ENCODE results near the gene LRRC34. TPM values are rescaled to one million over a fixed set of nuclear protein-coding genes. Genes with fewer than 3 reads are reported as not detected.

The LRRC34 gene
- total RNA-seq, 2 donors from 2014 or later: 2.9 to 3.3 TPM

GRCh38 chr3:169790687-169791429, 21.8 kb downstream of the LRRC34 start:
- no peaks in the 10 kb centered on the region for H3K4me1 ChIP-seq
- no peaks in the 10 kb centered on the region for H3K9me3 ChIP-seq
- peaks cover 18% of the 10 kb centered on the region for H3K36me3 ChIP-seq
- no peaks in the 10 kb centered on the region for H3K27me3 ChIP-seq
- no peak overlapping the region for H3K4me3 ChIP-seq
- TF ChIP-seq, protein P1, sequence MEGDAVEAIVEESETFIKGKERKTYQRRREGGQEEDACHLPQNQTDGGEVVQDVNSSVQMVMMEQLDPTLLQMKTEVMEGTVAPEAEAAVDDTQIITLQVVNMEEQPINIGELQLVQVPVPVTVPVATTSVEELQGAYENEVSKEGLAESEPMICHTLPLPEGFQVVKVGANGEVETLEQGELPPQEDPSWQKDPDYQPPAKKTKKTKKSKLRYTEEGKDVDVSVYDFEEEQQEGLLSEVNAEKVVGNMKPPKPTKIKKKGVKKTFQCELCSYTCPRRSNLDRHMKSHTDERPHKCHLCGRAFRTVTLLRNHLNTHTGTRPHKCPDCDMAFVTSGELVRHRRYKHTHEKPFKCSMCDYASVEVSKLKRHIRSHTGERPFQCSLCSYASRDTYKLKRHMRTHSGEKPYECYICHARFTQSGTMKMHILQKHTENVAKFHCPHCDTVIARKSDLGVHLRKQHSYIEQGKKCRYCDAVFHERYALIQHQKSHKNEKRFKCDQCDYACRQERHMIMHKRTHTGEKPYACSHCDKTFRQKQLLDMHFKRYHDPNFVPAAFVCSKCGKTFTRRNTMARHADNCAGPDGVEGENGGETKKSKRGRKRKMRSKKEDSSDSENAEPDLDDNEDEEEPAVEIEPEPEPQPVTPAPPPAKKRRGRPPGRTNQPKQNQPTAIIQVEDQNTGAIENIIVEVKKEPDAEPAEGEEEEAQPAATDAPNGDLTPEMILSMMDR (IDR thresholded peaks at IDR 0.05): no peak
- H3K27ac ChIP-seq: no peak overlapping the region
- DNase-seq (ENCODE audit: low spot score): no peak

- DNase-seq (ENCODE audit: low spot score): no peak
- no peak overlapping the region for H3K27ac ChIP-seq
- H3K4me3 ChIP-seq: no peak overlapping the region
- peaks cover 23% of the 10 kb centered on the region for H3K36me3 ChIP-seq
- TF ChIP-seq, protein P1 (IDR thresholded peaks at IDR 0.05): no peak
- H3K4me1 ChIP-seq: no peaks in the 10 kb centered on the region
- no peaks in the 10 kb centered on the region for H3K27me3 ChIP-seq
- no peaks in the 10 kb centered on the region for H3K9me3 ChIP-seq
Observed at GRCh38 chr3:169790219-169790618, 22.5 kb downstream of the LRRC34 start.

GRCh38 chr3:169787791-169788190, 24.9 kb downstream of the LRRC34 start:
- no peaks in the 10 kb centered on the region for H3K27me3 ChIP-seq
- DNase-seq (ENCODE audit: low spot score): no peak
- H3K9me3 ChIP-seq: no peaks in the 10 kb centered on the region
- H3K36me3 ChIP-seq: peaks cover 43% of the 10 kb centered on the region
- no peaks in the 10 kb centered on the region for H3K4me1 ChIP-seq
- H3K4me3 ChIP-seq: no peak overlapping the region
- TF ChIP-seq, protein P1 (IDR thresholded peaks at IDR 0.05): no peak
- H3K27ac ChIP-seq: no peak overlapping the region

DNA sequence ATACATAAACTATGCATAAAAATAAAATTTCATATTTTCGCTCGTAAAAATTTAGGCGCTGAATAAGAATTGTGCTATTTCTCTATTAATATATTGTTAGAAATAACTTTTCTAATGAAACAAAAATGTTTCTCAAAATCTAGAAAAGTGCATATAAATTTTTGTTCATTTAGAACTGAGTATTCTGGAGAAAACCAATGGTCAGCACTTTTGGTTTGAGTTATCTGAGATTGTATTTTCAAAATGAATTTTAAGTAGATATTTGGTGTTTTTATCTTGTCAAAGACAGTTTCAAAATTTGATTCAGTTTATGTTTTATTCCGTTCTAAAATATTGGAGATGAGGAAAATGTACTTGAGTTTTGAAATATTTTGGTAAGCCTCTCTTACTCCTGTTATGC, 25.6 kb downstream of the LRRC34 start:
- Histone ChIP-seq H3K4me1 (no peaks in the 10 kb centered on the region), H3K27ac (no peak overlapping the region), H3K36me3 (peaks cover 43% of the 10 kb centered on the region), H3K4me3 (no peak overlapping the region), H3K27me3 (no peaks in the 10 kb centered on the region), H3K9me3 (no peaks in the 10 kb centered on the region)
- DNase-seq (ENCODE audit: low spot score): no peak
- TF ChIP-seq, protein P1 (IDR thresholded peaks at IDR 0.05): no peak

DNA sequence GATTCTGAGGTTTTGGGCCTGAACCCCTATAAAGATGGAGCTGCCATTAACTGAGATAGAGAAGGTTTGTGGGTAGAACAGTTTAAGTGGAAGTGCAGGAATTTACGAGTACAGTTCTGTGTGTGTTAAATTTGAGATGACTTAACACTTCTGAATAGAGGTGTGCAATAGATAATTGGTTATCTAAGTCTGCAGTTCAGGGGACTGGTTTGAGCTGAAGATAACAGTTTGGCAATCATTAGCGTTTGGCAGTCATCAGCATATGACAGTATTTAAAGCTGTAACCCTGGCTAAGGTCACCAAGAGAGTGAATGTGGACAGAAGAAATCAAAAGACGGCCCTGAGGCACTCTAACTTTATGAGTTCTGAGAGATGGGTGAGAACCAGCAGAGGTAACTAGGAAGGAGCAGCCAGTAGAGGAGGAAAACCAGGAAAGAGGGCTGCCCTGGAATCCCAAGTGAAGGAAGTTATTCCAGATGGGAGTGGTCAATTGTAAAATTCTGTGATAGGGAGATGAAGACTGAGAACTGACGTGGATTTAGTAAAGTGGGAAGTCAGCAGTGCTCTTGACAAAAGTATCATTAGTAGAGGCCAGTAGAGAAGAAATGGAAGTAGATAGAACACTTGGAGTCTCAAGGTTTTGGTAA, 31.4 kb downstream of the LRRC34 start:
- H3K36me3 ChIP-seq: peaks cover 76% of the 10 kb centered on the region
- DNase-seq (ENCODE audit: low spot score): no peak

More for the DNA sequence above, 31.4 kb downstream of the LRRC34 start:
- Histone ChIP-seq H3K27me3 (no peaks in the 10 kb centered on the region), H3K27ac (peak overlapping the region in 1 of 2 donors; percentile 26), H3K4me3 (no peak overlapping the region), H3K4me1 (no peaks in the 10 kb centered on the region), H3K9me3 (no peaks in the 10 kb centered on the region)
- TF ChIP-seq, protein P1 (IDR thresholded peaks at IDR 0.05): no peak

All from right atrium auricular region (tissue), 2 donors.